Renal pelvis (tissue), 4 donors: ENCODE measurements around the gene DPYD. TPM values are rescaled to one million over a fixed set of nuclear protein-coding genes. Genes with fewer than 3 reads are reported as not detected.

Source experiments
- DNase-seq: peaks from one replicate; pipeline ENCODE4 v3.0.0-alpha.2; 2013
- polyA plus RNA-seq, 3 donors: library from polyadenylated mRNA; unstranded; fragments of 120-200 nt; gene quantifications; one replicate each; pipeline ENCODE4 v1.2.1, GENCODE V29; 2013; ENCODE audit not compliant: insufficient read length in 3 of 3

DPYD gene
- polyA plus RNA-seq, 3 donors: 9.8 to 13.8 (median 12.2) TPM

- no peak for DNase-seq
Observed at GRCh38 chr1:97095764-97096163, 825.1 kb downstream of the DPYD start.

- no peak for DNase-seq
Observed at GRCh38 chr1:97094247-97094972, 826.4 kb downstream of the DPYD start.

DNA sequence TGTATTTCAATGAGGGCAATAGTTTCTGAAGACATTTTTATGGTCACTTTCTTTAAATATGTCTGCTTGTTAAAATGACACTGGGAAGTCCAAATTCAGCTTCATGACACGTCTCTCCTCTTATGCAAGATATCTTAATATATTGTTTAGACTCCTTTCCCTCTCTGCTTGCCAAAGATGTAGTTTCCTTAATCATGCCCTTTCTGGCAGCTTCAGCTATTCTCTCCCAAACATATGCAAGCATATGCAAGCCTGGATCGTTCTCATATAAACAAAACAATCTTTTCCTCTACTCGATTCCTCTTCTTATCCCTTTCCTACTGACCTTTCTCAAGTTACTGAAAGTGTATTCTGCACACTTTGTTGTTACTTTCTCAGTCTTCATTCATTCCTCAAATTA is 827.1 kb downstream of the DPYD start:
- DNase-seq: no peak

GRCh38 chr1:97092824-97093223 is 828.0 kb downstream of the DPYD start:
- no peak for DNase-seq

- DNase-seq: no peak
Observed at GRCh38 chr1:97091679-97092078, 829.2 kb downstream of the DPYD start.

- DNase-seq: no peak
Observed at GRCh38 chr1:97091263-97091662, 829.6 kb downstream of the DPYD start.

DNA sequence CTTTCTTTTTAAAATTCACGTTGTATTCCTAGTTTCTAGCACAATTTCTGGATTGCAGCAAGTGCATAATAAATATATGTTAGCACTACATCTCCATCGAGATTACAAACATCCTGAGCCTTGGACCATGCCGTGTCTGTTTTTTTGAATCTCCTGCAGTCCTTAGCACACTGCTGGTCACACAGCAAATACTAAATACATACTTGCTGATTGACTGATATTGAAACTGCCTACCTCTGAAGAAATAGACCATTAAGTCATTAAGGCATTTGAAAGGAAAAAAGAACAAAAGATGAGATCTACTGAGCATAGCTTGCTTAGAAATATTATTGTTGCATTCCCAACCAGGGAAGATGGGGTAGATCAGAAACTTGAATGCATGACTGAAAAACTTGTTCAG is 830.1 kb downstream of the DPYD start:
- DNase-seq: no peak

DNA sequence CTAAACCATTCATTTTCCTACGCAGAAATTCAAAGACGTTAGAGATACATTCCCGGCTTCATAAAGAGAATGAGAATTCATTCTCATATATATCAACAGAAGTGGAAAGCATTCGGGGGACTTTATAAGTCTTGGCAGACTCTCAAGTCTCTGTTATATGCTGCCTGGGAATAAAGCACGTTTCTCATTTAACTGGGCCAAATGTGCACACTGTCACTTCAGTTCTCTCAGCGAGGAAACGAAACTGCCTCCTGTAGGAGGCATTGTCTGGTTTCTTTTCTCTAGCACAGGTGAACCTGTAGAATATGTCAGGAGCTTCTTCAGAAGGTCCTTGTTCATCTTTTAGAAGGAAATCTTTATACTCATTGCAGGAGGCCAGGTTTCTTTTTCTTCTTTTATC is 831.7 kb downstream of the DPYD start:
- DNase-seq: no peak

GRCh38 chr1:97088391-97088790 is 832.4 kb downstream of the DPYD start:
- no peak for DNase-seq

GRCh38 chr1:97084546-97084945 is 836.3 kb downstream of the DPYD start:
- DNase-seq: no peak

DNA sequence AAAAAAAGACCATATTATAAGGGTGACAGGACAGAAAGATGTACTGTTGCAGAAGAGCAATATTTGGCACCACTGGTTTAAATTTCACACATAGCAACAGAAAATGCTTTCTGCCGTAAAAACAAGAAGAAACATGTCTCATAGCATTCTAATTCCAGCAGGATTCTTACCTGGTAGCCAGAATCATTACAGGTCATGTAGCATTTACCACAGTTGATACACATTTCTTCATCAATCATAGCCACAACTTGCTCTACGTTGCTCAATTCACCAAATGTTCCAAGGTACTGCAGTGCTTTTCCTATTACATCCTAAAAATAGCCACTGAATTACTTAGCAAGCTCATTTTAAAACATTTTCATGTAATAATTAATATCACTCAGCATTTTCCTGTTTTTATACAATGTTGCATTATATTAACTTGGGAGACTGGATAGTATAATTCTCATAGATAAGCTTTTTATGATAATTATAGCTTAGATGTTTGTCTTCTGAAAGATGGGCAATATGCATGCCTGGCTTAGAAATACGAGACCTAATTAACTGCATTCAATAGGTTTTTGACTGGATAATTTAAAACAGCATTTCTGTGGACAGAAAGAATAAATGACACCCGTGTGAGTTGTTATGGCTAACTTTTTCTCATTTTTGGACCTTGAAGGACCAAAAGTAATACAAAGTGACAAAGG is 838.5 kb downstream of the DPYD start:
- DNase-seq: no peak

- no peak for DNase-seq
Observed at GRCh38 chr1:97078872-97079271, 842.0 kb downstream of the DPYD start.

GRCh38 chr1:97077221-97077620 is 843.6 kb downstream of the DPYD start:
- DNase-seq: no peak

DNA sequence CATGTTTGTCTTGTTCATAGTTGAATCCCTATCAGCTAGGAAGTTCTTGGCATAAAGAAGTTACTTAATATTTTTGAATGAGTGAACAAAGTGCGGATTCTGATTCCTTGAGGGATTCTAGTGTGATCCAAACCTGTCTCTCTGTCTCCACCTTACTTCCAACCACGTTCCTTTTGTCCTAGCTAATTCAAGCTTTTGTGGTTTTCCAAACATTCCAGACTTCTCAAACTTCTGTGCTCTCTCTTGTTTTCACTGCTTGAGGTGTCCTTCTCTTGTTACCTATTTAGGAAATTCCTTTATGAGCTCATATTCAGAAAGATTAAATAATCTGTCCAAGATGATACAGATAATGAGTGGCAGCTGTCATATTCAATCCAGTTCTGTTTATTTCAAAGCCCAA is 846.1 kb downstream of the DPYD start:
- DNase-seq: no peak

DNA sequence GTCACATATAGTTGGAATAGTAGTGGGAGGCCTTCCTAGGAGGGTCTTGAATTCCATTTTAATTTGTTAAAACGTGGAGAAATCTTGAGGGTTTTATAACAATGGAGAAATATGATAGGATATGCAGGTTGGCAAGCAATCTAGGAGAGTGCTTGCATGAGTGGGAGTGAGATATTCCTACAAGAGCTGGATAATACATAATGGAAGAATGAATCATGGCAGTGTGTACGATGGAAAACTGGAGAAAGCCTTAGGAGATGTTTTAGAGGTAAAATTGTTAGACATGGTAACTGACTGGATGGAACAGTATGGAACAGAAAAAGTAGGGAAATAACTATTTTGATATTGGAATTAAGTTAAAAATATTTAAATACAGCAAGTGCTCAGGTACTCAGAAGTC is 846.9 kb downstream of the DPYD start:
- no peak for DNase-seq

GRCh38 chr1:97073169-97073568 is 847.7 kb downstream of the DPYD start:
- no peak for DNase-seq

- no peak for DNase-seq
Observed at GRCh38 chr1:97071173-97071572, 849.7 kb downstream of the DPYD start.

DNA sequence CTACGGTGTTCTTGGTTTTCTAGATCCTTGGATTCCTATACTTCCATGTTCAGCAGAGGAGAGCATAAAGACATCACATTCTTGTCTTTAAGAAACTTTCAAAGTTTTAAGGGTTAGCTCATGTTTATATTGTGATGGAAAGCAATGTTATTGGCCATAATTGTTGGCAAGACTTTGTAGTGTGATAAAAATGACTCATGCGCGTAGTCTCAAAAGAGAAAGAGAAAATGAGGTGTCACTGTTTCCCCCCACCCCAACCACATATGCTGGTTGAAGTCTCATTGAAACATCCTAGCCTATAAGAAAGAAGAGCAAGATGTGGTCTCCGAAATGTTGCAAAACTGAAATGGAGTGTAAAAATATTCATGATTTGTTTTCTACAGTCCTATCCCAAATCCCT is 850.5 kb downstream of the DPYD start:
- no peak for DNase-seq

DNA sequence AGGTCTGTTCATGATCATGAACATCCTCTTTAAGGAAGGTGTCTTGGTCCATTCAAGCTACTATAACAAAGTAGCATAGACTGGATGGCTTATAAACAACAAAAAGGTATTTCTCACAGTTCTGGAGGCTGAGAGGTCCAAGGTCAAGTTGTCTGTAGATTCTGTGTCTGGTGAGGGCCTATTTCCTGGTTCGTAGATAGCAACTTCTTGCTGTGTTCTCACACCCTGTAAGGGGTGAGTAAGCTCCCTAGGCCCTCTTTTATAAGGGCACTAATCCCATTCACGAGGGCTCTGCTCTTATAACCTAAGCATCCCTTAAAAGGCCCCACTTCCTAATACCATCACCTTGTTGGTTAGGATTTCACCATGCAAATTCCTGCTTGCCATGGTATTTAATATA is 851.5 kb downstream of the DPYD start:
- DNase-seq: no peak

DNA sequence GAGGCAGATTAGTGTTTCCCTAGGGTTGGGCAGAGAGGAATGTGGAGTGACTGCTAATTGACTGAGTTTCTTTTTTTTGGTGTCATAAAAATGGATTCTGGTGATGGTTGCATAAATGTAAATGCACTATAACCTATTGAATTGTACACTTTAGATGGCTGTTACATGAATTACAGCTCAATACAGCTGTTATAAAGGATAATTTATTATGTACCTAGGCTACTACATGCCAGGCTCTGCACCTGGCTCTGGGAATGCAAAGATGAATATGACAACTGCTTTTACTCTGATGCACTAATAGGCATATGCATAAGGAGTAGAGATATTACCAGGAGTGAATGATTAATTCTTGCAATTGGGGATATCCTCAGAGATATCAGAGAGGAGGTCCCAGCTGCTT is 854.0 kb downstream of the DPYD start:
- DNase-seq: no peak

GRCh38 chr1:97063532-97063931 is 857.3 kb downstream of the DPYD start:
- no peak for DNase-seq

DNA sequence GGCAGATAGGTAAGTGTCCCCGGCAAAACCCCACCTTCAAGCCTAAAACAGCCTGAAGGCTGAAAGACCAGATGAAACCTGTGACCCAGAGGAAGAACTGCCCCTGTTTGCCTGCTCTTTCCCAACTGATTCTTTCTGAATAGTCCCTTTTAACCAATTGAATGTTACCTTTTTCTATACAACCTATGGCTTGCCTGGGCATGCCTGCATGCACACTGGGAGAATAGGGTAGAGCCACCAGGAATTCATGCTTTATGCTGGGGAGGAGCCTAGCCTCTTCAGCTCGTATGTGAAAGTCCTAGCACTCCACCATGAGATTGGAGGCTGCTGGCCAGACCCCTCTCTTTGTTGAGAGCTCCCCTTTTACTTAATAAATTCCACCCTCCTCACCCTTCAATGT is 859.2 kb downstream of the DPYD start:
- DNase-seq: no peak

GRCh38 chr1:97056386-97056785 is 864.4 kb downstream of the DPYD start:
- no peak for DNase-seq

GRCh38 chr1:97053268-97053667 is 867.6 kb downstream of the DPYD start:
- no peak for DNase-seq
